Neural crest cell (in vitro differentiated cells): Measurements from ENCODE around the gene ATG16L1. TPM values are rescaled to one million over a fixed set of nuclear protein-coding genes. Genes with fewer than 3 reads are reported as not detected.
A peak's percentile ranks its signal among the peaks of the same experiment; 100 is the strongest.

Experiments used
- DNase-seq: peaks from one replicate; pipeline ENCODE4 v3.0.0; 2021; ENCODE audit warnings: low read depth, mixed read lengths, low spot score
- H3K27ac Mint-ChIP-seq: one replicate; pipeline ENCODE4 v1.8.0; 2021; ENCODE audit warnings: mild to moderate bottlenecking, mixed read lengths; ENCODE audit not compliant: unreplicated experiment
- H3K27me3 Mint-ChIP-seq: 2 replicates; pipeline ENCODE4 v1.8.0; 2021; ENCODE audit warnings: low read depth, mild to moderate bottlenecking, mixed read lengths
- H3K36me3 Mint-ChIP-seq: 2 replicates; pipeline ENCODE4 v1.8.0; 2021; ENCODE audit warnings: low read depth, mild to moderate bottlenecking, mixed read lengths
- H3K4me1 Mint-ChIP-seq: 2 replicates; pipeline ENCODE4 v1.8.0; 2021; ENCODE audit warnings: mixed read lengths
- H3K4me3 Mint-ChIP-seq: one replicate; pipeline ENCODE4 v1.8.0; 2021; ENCODE audit warnings: mild to moderate bottlenecking, mixed read lengths
- H3K9me3 Mint-ChIP-seq: 2 replicates; pipeline ENCODE4 v1.8.0; 2021; ENCODE audit warnings: mixed read lengths
- total RNA-seq: library from RNA; stranded (reverse); gene quantifications from 2 replicates; pipeline ENCODE4 v1.2.1, GENCODE V29; 2021
- TF ChIP-seq, protein P1 (sequence below): fragments of 200-600 bp; sonication (generic); conservative IDR thresholded peaks from 2 replicates; pipeline ENCODE4 v1.5.0; 2021; ENCODE audit warnings: antibody characterized with exemption, mild to moderate bottlenecking

Gene ATG16L1
- total RNA-seq, 1 donor from 2014 or later, result 28.2 TPM

DNA sequence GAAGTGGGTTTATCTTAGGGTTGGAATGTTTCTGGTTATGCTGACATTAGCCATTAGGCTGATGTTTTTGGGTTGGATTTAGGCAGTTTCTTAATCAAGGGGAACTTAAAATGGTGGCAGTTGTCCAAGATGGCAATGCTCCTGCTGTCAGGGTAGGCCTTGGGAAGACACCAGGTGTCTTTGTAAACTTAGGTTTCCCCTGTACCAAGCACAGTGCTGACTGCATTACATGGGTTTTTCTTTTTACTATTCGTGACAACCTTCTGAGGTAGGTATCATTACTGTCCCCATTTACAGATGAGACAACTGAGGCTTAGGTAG lies 528 bp upstream of the ATG16L1 start:
- TF ChIP-seq, protein P1, sequence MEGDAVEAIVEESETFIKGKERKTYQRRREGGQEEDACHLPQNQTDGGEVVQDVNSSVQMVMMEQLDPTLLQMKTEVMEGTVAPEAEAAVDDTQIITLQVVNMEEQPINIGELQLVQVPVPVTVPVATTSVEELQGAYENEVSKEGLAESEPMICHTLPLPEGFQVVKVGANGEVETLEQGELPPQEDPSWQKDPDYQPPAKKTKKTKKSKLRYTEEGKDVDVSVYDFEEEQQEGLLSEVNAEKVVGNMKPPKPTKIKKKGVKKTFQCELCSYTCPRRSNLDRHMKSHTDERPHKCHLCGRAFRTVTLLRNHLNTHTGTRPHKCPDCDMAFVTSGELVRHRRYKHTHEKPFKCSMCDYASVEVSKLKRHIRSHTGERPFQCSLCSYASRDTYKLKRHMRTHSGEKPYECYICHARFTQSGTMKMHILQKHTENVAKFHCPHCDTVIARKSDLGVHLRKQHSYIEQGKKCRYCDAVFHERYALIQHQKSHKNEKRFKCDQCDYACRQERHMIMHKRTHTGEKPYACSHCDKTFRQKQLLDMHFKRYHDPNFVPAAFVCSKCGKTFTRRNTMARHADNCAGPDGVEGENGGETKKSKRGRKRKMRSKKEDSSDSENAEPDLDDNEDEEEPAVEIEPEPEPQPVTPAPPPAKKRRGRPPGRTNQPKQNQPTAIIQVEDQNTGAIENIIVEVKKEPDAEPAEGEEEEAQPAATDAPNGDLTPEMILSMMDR, result no peak
- peaks cover 15% of the 10 kb centered on the region for H3K4me1 Mint-ChIP-seq
- H3K27me3 Mint-ChIP-seq, result peaks cover 7% of the 10 kb centered on the region
- H3K36me3 Mint-ChIP-seq, result no peaks in the 10 kb centered on the region
- H3K9me3 Mint-ChIP-seq, result peaks cover 8% of the 10 kb centered on the region
- no peak for DNase-seq
- peak overlapping the region; percentile 45 for H3K27ac Mint-ChIP-seq
- peak overlapping the region; percentile 92 for H3K4me3 Mint-ChIP-seq

DNA sequence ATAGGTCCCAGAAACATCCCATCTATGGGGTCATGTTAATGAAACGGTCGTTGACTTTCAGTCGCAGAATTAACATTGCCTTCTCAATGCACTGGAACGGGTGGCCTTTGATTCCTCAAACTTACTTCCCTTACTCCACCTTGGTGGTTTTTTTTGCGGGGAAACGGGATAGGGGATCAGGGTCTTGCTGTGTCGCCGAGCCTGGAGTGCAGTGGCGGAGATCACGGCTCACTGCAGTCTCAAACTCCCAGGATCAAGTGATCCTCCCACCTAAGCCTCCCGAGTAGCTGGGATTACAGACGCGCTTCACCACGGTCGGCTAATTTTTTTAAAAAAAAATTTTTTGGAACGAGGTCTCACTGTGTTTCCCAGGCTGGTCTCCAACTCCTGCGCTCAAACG lies 754 bp downstream of the ATG16L1 start:
- peaks cover 7% of the 10 kb centered on the region for H3K27me3 Mint-ChIP-seq
- TF ChIP-seq, protein P1, result no peak
- peak overlapping the region; percentile 92 for H3K4me3 Mint-ChIP-seq
- peaks cover 15% of the 10 kb centered on the region for H3K4me1 Mint-ChIP-seq
- peak overlapping the region; percentile 87 for H3K27ac Mint-ChIP-seq
- peaks cover 8% of the 10 kb centered on the region for H3K9me3 Mint-ChIP-seq
- DNase-seq, result no peak
- no peaks in the 10 kb centered on the region for H3K36me3 Mint-ChIP-seq

DNA sequence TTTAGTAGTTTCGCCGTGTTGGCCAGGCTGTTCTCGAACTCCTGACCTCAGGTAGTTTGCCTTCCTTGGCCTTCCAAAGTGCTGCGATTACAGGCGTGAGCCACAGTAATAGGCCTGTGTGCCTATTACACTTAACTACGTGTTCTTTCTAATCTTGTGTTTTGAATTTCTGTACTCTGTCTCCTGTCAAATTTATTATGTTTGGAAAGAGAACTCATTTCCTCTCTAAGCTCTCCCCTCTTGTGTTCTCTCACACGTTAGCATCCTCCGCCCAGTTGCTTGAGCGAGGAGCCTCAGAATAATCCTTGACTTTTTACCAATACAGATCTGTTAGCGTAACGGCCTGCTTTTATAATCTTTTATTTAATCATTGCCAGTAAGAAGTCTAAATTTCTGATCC lies 3.7 kb downstream of the ATG16L1 start:
- H3K27ac Mint-ChIP-seq, result no peak overlapping the region
- H3K9me3 Mint-ChIP-seq, result peaks cover 8% of the 10 kb centered on the region
- H3K4me3 Mint-ChIP-seq, result peak overlapping the region; percentile 31
- TF ChIP-seq, protein P1, result no peak
- peaks cover 4% of the 10 kb centered on the region for H3K27me3 Mint-ChIP-seq
- no peak for DNase-seq
- peaks cover 15% of the 10 kb centered on the region for H3K4me1 Mint-ChIP-seq
- peaks cover 2% of the 10 kb centered on the region for H3K36me3 Mint-ChIP-seq

DNA sequence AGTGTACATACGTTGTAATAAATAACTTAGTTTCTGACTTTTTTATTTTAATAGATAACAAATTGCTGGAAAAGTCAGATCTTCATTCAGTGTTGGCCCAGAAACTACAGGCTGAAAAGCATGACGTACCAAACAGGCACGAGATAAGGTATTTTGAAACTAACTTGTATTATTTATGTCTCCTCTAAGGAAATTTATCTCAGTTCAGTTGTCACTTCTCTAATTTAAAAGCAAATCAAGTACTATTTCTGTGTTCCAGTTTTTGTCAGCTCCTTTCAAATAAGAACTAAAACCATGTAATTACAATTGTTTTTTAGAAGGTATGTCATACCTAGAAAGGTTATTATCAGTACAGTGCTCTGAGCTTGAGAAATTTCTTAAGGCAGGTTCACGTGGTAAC lies 4.6 kb downstream of the ATG16L1 start:
- Mint-ChIP-seq H3K4me3 (no peak overlapping the region), H3K36me3 (peaks cover 6% of the 10 kb centered on the region), H3K27ac (no peak overlapping the region), H3K27me3 (no peaks in the 10 kb centered on the region), H3K9me3 (no peaks in the 10 kb centered on the region), H3K4me1 (peaks cover 15% of the 10 kb centered on the region)
- no peak for DNase-seq
- TF ChIP-seq, protein P1, result no peak

DNA sequence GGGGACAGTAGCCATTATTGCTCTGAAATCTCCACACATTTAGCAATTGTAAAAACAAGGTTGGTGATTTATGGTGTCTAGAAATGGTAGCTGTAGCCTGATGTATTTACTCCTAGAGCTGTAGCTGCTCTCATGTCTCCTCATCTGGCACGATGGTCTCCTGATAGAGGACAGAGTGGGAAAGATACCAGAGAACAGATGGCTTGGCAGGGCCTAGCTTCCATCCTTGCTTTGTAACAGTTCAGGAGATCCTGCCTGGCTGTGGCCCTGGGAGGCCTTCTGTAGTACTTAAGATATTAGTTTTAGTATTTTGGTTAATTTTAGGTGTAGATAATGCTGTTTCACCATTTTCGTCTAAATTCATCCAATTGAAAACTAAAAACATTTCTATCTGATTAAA lies 6.7 kb downstream of the ATG16L1 start:
- no peaks in the 10 kb centered on the region for H3K27me3 Mint-ChIP-seq
- peaks cover 7% of the 10 kb centered on the region for H3K4me1 Mint-ChIP-seq
- no peak overlapping the region for H3K4me3 Mint-ChIP-seq
- H3K9me3 Mint-ChIP-seq, result no peaks in the 10 kb centered on the region
- no peak overlapping the region for H3K27ac Mint-ChIP-seq
- TF ChIP-seq, protein P1, result no peak
- no peak for DNase-seq
- H3K36me3 Mint-ChIP-seq, result peaks cover 6% of the 10 kb centered on the region

DNA sequence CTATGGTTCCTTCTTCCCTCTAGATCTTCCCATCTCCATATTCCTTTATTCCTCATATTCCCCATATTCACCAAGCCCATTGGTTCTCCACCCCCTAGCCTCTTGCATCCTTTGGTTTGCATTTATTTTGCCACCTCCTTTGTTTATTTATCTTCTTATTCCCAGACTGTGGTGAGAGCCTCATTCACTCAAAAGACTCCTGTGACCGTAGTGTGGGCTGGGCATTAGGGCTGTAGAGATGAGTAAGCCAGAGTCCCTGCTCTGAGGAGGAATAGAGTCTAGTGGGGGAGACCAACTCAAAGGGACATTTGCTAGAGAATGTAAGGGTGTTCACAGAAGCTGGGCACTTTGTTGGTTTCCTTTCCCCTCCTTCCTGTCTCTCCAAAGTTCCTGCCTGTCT lies 8.3 kb downstream of the ATG16L1 start:
- TF ChIP-seq, protein P1, result no peak
- H3K27me3 Mint-ChIP-seq, result no peaks in the 10 kb centered on the region
- no peak overlapping the region for H3K27ac Mint-ChIP-seq
- peaks cover 6% of the 10 kb centered on the region for H3K36me3 Mint-ChIP-seq
- no peaks in the 10 kb centered on the region for H3K9me3 Mint-ChIP-seq
- H3K4me3 Mint-ChIP-seq, result no peak overlapping the region
- no peaks in the 10 kb centered on the region for H3K4me1 Mint-ChIP-seq
- DNase-seq, result no peak
